B cell (primary cell): ENCODE measurements around the gene UBE2O. TPM values are rescaled to one million over a fixed set of nuclear protein-coding genes. Genes with fewer than 3 reads are reported as not detected.

Source experiments
- ATAC-seq: fragments of 200-7000 bp; cut with Tn5 transposase; one replicate; pipeline ENCODE4 v1.10.0; 2021; ENCODE audit warnings: low read depth, mild to moderate bottlenecking, moderate number of reproducible peaks, moderate library complexity
- CTCF ChIA-PET: fragments of 350-600 bp; sonication (Branson Sonifier 250); formaldehyde crosslinking; loops from one replicate; lab custom pipeline; 2021; ENCODE audit warnings: antibody characterized with exemption, inconsistent platforms; lab: Charles Lee
- POLR2A ChIA-PET: fragments of 350-600 bp; sonication (Branson Sonifier 250); formaldehyde crosslinking; loops from one replicate; lab custom pipeline; 2021; ENCODE audit warnings: antibody characterized with exemption; lab: Charles Lee
- DNase-seq: peaks from one replicate; pipeline ENCODE4 v3.0.0; 2013
- H2AFZ ChIP-seq: 2 replicates; pipeline ENCODE4 v1.6.1; 2012; ENCODE audit warnings: mild to moderate bottlenecking, low read depth, low read length; ENCODE audit not compliant: insufficient read depth, poor library complexity, severe bottlenecking
- H3K27ac ChIP-seq, 2 donors: 1 replicate in 1 of 2; 2 replicates in 1 of 2; pipeline ENCODE4 v1.5.1; 2012 to 2013; ENCODE audit warnings: low read length in 2 of 2, mild to moderate bottlenecking in 2 of 2, moderate library complexity in 1 of 2
- H3K27me3 ChIP-seq, 4 experiments: fragments of 200-600 bp in 1 of 4; sonication (generic) in 1 of 4; replicated peaks in 1 of 4; 1 replicate in 2 of 4; 2 replicates in 2 of 4; pipeline versions ENCODE4 v1.6.1 to v1.7.0; 2013 to 2016; ENCODE audit warnings: low read length in 3 of 4, mild to moderate bottlenecking in 2 of 4, mixed read lengths in 1 of 4, moderate library complexity in 1 of 4; ENCODE audit not compliant: insufficient read depth in 4 of 4, control insufficient read depth in 3 of 4; ENCODE audit errors: control extremely low read depth in 1 of 4
- H3K36me3 ChIP-seq, 2 experiments: replicated peaks in 1 of 2; 1 replicate in 1 of 2; 2 replicates in 1 of 2; pipeline versions ENCODE4 v1.6.1 to v1.7.1; 2013; ENCODE audit warnings: low read length in 1 of 2; ENCODE audit not compliant: insufficient read depth in 2 of 2, control insufficient read depth in 1 of 2; ENCODE audit errors: control extremely low read depth in 1 of 2, extremely low read depth in 1 of 2
- H3K4me1 ChIP-seq, 2 donors: fragments of 200-600 bp in 1 of 2; sonication (generic) in 1 of 2; 1 replicate in 1 of 2; 2 replicates in 1 of 2; pipeline versions ENCODE4 v1.5.1 to v1.6.1; 2013 to 2017; ENCODE audit warnings: low read length in 2 of 2; ENCODE audit not compliant: control insufficient read depth in 2 of 2, insufficient read depth in 2 of 2
- H3K4me2 ChIP-seq: replicated peaks from 2 replicates; pipeline ENCODE3; 2012; ENCODE audit warnings: mild to moderate bottlenecking, low read depth, low read length; ENCODE audit not compliant: poor library complexity, severe bottlenecking
- H3K4me3 ChIP-seq, 5 experiments: fragments of 200-600 bp in 1 of 5; sonication (generic) in 1 of 5; 1 replicate in 3 of 5; 2 replicates in 2 of 5; pipeline versions ENCODE4 v1.5.1 to v1.7.0; 2011 to 2016; ENCODE audit warnings: low read length in 4 of 5, mild to moderate bottlenecking in 4 of 5, low read depth in 2 of 5, control low read depth in 1 of 5, moderate library complexity in 1 of 5; ENCODE audit not compliant: insufficient read depth in 1 of 5; ENCODE audit errors: control extremely low read depth in 1 of 5, extremely low read depth in 1 of 5
- H3K79me2 ChIP-seq: fragments of 200-600 bp; sonication (generic); one replicate; pipeline ENCODE4 v1.6.0; 2016; ENCODE audit warnings: low read length; ENCODE audit not compliant: control insufficient read depth, insufficient read depth
- H3K9ac ChIP-seq: fragments of 200-600 bp; sonication (generic); 2 replicates; pipeline ENCODE4 v1.6.1; 2017; ENCODE audit warnings: mild to moderate bottlenecking, low read length, moderate library complexity
- H3K9me3 ChIP-seq, 3 donors: one replicate each; pipeline versions ENCODE4 v1.6.1 to v1.7.1; 2013; ENCODE audit warnings: low read length in 2 of 3; ENCODE audit not compliant: control insufficient read depth in 2 of 3, insufficient read depth in 1 of 3; ENCODE audit errors: control extremely low read depth in 1 of 3
- H4K20me1 ChIP-seq: 2 replicates; pipeline ENCODE4 v1.6.0; 2012; ENCODE audit warnings: mild to moderate bottlenecking, low read length; ENCODE audit not compliant: insufficient read depth, control insufficient read depth, poor library complexity, severe bottlenecking
- H3K27ac Mint-ChIP-seq: one replicate; pipeline ENCODE4 v1.8.0; 2021; ENCODE audit warnings: mixed read lengths
- H3K27me3 Mint-ChIP-seq: one replicate; pipeline ENCODE4 v1.8.0; 2021; ENCODE audit warnings: mixed read lengths
- H3K4me1 Mint-ChIP-seq: one replicate; pipeline ENCODE4 v1.8.0; 2021; ENCODE audit warnings: mixed read lengths
- H3K4me3 Mint-ChIP-seq: one replicate; pipeline ENCODE4 v1.8.0; 2021; ENCODE audit warnings: mixed read lengths
- H3K9me3 Mint-ChIP-seq: one replicate; pipeline ENCODE4 v1.8.0; 2022; ENCODE audit warnings: mixed read lengths; ENCODE audit not compliant: insufficient read depth
- EZH2 ChIP-seq: IDR thresholded peaks from 2 replicates; pipeline ENCODE4 v1.6.1; 2012; ENCODE audit warnings: borderline replicate concordance, low read depth, mild to moderate bottlenecking, moderate library complexity, low read length; ENCODE audit not compliant: insufficient read depth, poor library complexity, severe bottlenecking
- WGBS: methylation state at CpG from one replicate; pipeline ENCODE4 v1.1.5; 2013; ENCODE audit warnings: missing lambda C conversion rate; ENCODE audit not compliant: insufficient coverage; 5-methylcytosine and 5-hydroxymethylcytosine counted together
- intact Hi-C: fragments of 100-400 bp; cut with micrococcal nuclease; formaldehyde crosslinking; loops from one replicate; pipeline ENCODE4 v1.10.0; 2022
- polyA plus RNA-seq: library from polyadenylated mRNA; depleted of rRNA; stranded (reverse); fragments of >200 nt; gene quantifications from 2 replicates; pipeline ENCODE4 v1.2.3, GENCODE V29; 2012
- total RNA-seq, 2 donors: library from RNA; stranded (reverse); fragments of 120-200 nt in 1 of 2; gene quantifications; 1 replicate in 1 of 2; 2 replicates in 1 of 2; pipeline versions ENCODE4 v1.2.3 to v1.2.4, GENCODE V29; 2013 to 2022
- TF ChIP-seq, protein P1 (sequence below): fragments of 200-600 bp; IDR thresholded peaks from one replicate; pipeline ENCODE4 v1.8.0; 2022; ENCODE audit warnings: antibody characterized with exemption, mild to moderate bottlenecking

Gene UBE2O
- total and polyA plus RNA-seq, 2 donors (not counting 1 experiment from before 2014, with no cell fraction given): 41.3 to 54.0 TPM

DNA sequence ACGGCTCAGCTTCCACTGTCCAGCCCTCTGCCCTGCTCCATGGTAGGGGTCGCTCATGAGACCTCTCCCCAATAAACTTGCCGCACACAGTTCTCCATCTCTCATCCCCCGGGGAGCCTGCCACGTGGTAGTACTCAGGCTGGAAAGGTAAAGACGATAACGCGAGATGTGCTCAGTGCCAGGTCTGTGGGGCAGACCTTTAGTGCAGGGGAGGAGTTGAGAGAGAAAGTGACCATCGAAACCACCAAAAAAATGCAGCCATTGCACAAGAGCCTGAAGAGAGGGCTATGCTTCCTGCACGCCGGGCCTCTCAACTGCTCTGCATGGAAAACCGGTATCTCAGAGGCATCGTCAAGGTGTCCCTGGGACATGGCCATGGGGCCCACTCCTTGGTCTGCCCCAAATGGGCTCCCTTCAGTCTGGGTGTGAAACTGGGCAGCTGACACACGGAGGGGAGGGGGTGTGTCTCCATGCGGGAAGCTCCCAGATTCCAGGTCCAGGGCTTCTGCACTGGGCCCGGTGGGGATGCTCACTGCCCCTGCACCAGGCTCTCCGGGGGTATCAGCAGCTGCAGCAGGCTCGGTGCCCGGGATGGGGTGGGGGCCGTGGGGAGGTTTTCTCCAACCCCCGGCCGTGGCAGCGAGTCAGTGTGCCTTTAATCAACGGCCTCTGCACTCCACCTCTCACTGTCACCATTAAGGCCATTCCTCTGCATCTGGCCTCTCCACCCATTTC, 9.8 kb upstream of the UBE2O start:
- H3K9me3 ChIP-seq: no peaks in the 10 kb centered on the region
- no peak overlapping the region for H3K9ac ChIP-seq
- no peak overlapping the region for H2AFZ ChIP-seq
- WGBS: 98% methylated on average over 11 of the region's 24 CpGs
- ATAC-seq (no peak), DNase-seq (no peak)
- ChIA-PET CTCF (interaction anchor here (1.0 to 16.1 kb wide), 7 partner anchors 9 to 159 kb away, joined by 3 to 442 read pairs (median 3); partner anchors contain the start of gene RHBDF2), POLR2A (interaction anchor here (0.6 to 1.1 kb wide), 4 partner anchors 9 to 52 kb away, joined by 3 to 6 read pairs (median 4); no protein-coding TSS in a partner anchor)
- H3K27me3 Mint-ChIP-seq: no peaks in the 10 kb centered on the region
- H3K27me3 ChIP-seq: peaks cover 0 to 3% (median 0%) of the 10 kb centered on the region in 4 experiments
- H3K79me2 ChIP-seq: peaks cover 12% of the 10 kb centered on the region
- H3K9me3 Mint-ChIP-seq: no peaks in the 10 kb centered on the region
- H3K4me1 ChIP-seq: peaks cover 12 to 21% of the 10 kb centered on the region in 2 donors
- H3K36me3 ChIP-seq: no peaks in the 10 kb centered on the region
- intact Hi-C loops: no loop called here
- no peak overlapping the region for H3K4me2 ChIP-seq
- H3K27ac Mint-ChIP-seq: no peak overlapping the region
- TF ChIP-seq, protein P1, sequence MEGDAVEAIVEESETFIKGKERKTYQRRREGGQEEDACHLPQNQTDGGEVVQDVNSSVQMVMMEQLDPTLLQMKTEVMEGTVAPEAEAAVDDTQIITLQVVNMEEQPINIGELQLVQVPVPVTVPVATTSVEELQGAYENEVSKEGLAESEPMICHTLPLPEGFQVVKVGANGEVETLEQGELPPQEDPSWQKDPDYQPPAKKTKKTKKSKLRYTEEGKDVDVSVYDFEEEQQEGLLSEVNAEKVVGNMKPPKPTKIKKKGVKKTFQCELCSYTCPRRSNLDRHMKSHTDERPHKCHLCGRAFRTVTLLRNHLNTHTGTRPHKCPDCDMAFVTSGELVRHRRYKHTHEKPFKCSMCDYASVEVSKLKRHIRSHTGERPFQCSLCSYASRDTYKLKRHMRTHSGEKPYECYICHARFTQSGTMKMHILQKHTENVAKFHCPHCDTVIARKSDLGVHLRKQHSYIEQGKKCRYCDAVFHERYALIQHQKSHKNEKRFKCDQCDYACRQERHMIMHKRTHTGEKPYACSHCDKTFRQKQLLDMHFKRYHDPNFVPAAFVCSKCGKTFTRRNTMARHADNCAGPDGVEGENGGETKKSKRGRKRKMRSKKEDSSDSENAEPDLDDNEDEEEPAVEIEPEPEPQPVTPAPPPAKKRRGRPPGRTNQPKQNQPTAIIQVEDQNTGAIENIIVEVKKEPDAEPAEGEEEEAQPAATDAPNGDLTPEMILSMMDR: no peak
- TF ChIP-seq EZH2: no peak
- no peak overlapping the region for H3K4me3 ChIP-seq
- H3K27ac ChIP-seq: no peak overlapping the region
- no peaks in the 10 kb centered on the region for H4K20me1 ChIP-seq
- H3K4me3 Mint-ChIP-seq: no peak overlapping the region
- H3K4me1 Mint-ChIP-seq: peaks cover 16% of the 10 kb centered on the region
